WTC11 (cell line): Measurements from ENCODE around the gene PIGS. TPM values are rescaled to one million over a fixed set of nuclear protein-coding genes. Genes with fewer than 3 reads are reported as not detected.

Source experiments
- ATAC-seq: fragments of 200-7000 bp; cut with Tn5 transposase; 2 replicates; pipeline ENCODE4 v1.10.0; 2021; ENCODE audit warnings: mild to moderate bottlenecking, moderate library complexity
- CTCF ChIA-PET: fragments of 300-600 bp; sonication (Branson Sonifier 250); formaldehyde crosslinking; loops from one replicate; lab custom pipeline; 2021; ENCODE audit warnings: antibody characterized with exemption; lab: Charles Lee
- POLR2A ChIA-PET: fragments of 350-600 bp; sonication (Branson Sonifier 250); formaldehyde crosslinking; loops from one replicate; lab custom pipeline; 2021; ENCODE audit warnings: antibody characterized with exemption; lab: Charles Lee
- DNase-seq: peaks from one replicate; pipeline ENCODE4 v3.0.0; 2021; ENCODE audit warnings: low spot score
- H3K27ac Mint-ChIP-seq: 2 replicates; pipeline ENCODE4 v1.8.0; 2021; ENCODE audit warnings: mixed read lengths
- H3K27me3 Mint-ChIP-seq: 2 replicates; pipeline ENCODE4 v1.8.0; 2021; ENCODE audit warnings: low read depth, mild to moderate bottlenecking, moderate library complexity, mixed read lengths
- H3K36me3 Mint-ChIP-seq: 2 replicates; pipeline ENCODE4 v1.8.0; 2021; ENCODE audit warnings: mixed read lengths
- H3K4me1 Mint-ChIP-seq: 2 replicates; pipeline ENCODE4 v1.8.0; 2022; ENCODE audit warnings: mixed read lengths
- H3K4me3 Mint-ChIP-seq: 2 replicates; pipeline ENCODE4 v1.8.0; 2021; ENCODE audit warnings: mild to moderate bottlenecking, moderate library complexity, mixed read lengths
- H3K9me3 Mint-ChIP-seq: 2 replicates; pipeline ENCODE4 v1.8.0; 2021; ENCODE audit warnings: mixed read lengths
- ATF1 ChIP-seq: sonication (generic); formaldehyde crosslinking; IDR thresholded peaks from 2 replicates; pipeline ENCODE4 v1.8.1; 2023; ENCODE audit warnings: mild to moderate bottlenecking, moderate library complexity, missing genetic modification reagents
- ATF3 ChIP-seq: sonication (generic); formaldehyde crosslinking; conservative IDR thresholded peaks from 2 replicates; pipeline ENCODE4 v1.8.1; 2022; ENCODE audit warnings: mild to moderate bottlenecking, missing genetic modification reagents
- CBFB ChIP-seq: sonication (generic); formaldehyde crosslinking; IDR thresholded peaks from 2 replicates; pipeline ENCODE4 v1.8.1; 2022; ENCODE audit warnings: mild to moderate bottlenecking, low read depth, missing genetic modification reagents
- CTCF ChIP-seq: fragments of 200-600 bp; IDR thresholded peaks from 2 replicates; pipeline ENCODE4 v1.8.0; 2022; ENCODE audit warnings: antibody characterized with exemption
- FOXK1 ChIP-seq: sonication (generic); formaldehyde crosslinking; IDR thresholded peaks from 2 replicates; pipeline ENCODE4 v1.8.0; 2022; ENCODE audit warnings: mild to moderate bottlenecking, moderate library complexity, missing genetic modification reagents
- GRHL2 ChIP-seq: fragments of 250-450 bp; sonication (Bioruptor Pico); IDR thresholded peaks from 2 replicates; pipeline ENCODE4 v1.8.0; 2022; ENCODE audit warnings: mild to moderate bottlenecking, moderate library complexity; ENCODE audit not compliant: insufficient replicate concordance, severe bottlenecking
- IRF1 ChIP-seq: sonication (generic); formaldehyde crosslinking; IDR thresholded peaks from 2 replicates; pipeline ENCODE4 v1.8.0; 2023; ENCODE audit warnings: missing genetic modification reagents
- KAT7 ChIP-seq: sonication (generic); formaldehyde crosslinking; IDR thresholded peaks from 2 replicates; pipeline ENCODE4 v1.8.1; 2023; ENCODE audit warnings: missing genetic modification reagents, mild to moderate bottlenecking, borderline replicate concordance
- MLX ChIP-seq: sonication (generic); formaldehyde crosslinking; IDR thresholded peaks from 2 replicates; pipeline ENCODE4 v1.8.1; 2023; ENCODE audit warnings: mild to moderate bottlenecking, missing genetic modification reagents, moderate library complexity
- MXD4 ChIP-seq: fragments of 250-450 bp; sonication (Bioruptor Pico); IDR thresholded peaks from 2 replicates; pipeline ENCODE4 v1.8.0; 2021; ENCODE audit warnings: mild to moderate bottlenecking, moderate library complexity, borderline replicate concordance
- NFYB ChIP-seq: sonication (generic); formaldehyde crosslinking; conservative IDR thresholded peaks from 2 replicates; pipeline ENCODE4 v1.8.0; 2022; ENCODE audit warnings: low read depth, missing genetic modification reagents
- PREB ChIP-seq: sonication (generic); formaldehyde crosslinking; IDR thresholded peaks from 2 replicates; pipeline ENCODE4 v1.8.1; 2022; ENCODE audit warnings: mild to moderate bottlenecking, missing genetic modification reagents, moderate library complexity, borderline replicate concordance
- SMAD4 ChIP-seq: sonication (generic); formaldehyde crosslinking; IDR thresholded peaks from 2 replicates; pipeline ENCODE4 v1.8.0; 2022; ENCODE audit warnings: mild to moderate bottlenecking, missing genetic modification reagents
- TCF7 ChIP-seq: sonication (generic); formaldehyde crosslinking; IDR thresholded peaks from 2 replicates; pipeline ENCODE4 v1.8.0; 2022; ENCODE audit warnings: mild to moderate bottlenecking, low read depth, missing genetic modification reagents, moderate library complexity
- TEAD1 ChIP-seq: sonication (generic); formaldehyde crosslinking; IDR thresholded peaks from 2 replicates; pipeline ENCODE4 v1.8.0; 2022; ENCODE audit warnings: mild to moderate bottlenecking, missing genetic modification reagents
- TEAD4 ChIP-seq: sonication (generic); formaldehyde crosslinking; IDR thresholded peaks from 2 replicates; pipeline ENCODE4 v1.8.0; 2022; ENCODE audit warnings: mild to moderate bottlenecking, missing genetic modification reagents
- TP53 ChIP-seq: sonication (generic); formaldehyde crosslinking; IDR thresholded peaks from 2 replicates; pipeline ENCODE4 v1.8.1; 2023; ENCODE audit warnings: mild to moderate bottlenecking, missing genetic modification reagents
- ZNF138 ChIP-seq: sonication (generic); formaldehyde crosslinking; conservative IDR thresholded peaks from 2 replicates; pipeline ENCODE4 v1.8.1; 2022; ENCODE audit warnings: mild to moderate bottlenecking, moderate library complexity, missing genetic modification reagents
- ZNF219 ChIP-seq: sonication (generic); formaldehyde crosslinking; IDR thresholded peaks from 2 replicates; pipeline ENCODE4 v1.8.0; 2023; ENCODE audit warnings: missing genetic modification reagents, mild to moderate bottlenecking, borderline replicate concordance
- total RNA-seq: library from RNA; stranded (reverse); gene quantifications from 3 replicates; pipeline ENCODE4 v1.2.3, GENCODE V29; 2021

The PIGS gene
- total RNA-seq, 1 experiment from 2014 or later, result 50.6 TPM

- TF ChIP-seq SMAD4 (CRISPR knock-in tag), result no peak
- no peak for TF ChIP-seq CTCF
- TF ChIP-seq GRHL2 (CRISPR knock-in tag), result no peak
These were observed 25.4 kb downstream of the PIGS start (continued) for GRCh38 chr17:28545787-28546415.

- ChIA-PET CTCF (interaction anchor here (0.8 to 5.2 kb wide), 3 partner anchors 31 to 129 kb away, joined by 3 to 26 read pairs (median 4); partner anchors contain the start of gene ALDOC), POLR2A (interaction anchor here (1.2 kb wide), 1 partner anchor 9 kb away, joined by 3 read pairs; no protein-coding TSS in a partner anchor)
- TF ChIP-seq IRF1, result no peak
- TF ChIP-seq ZNF138 (CRISPR knock-in tag), result no peak
- no peak for TF ChIP-seq GRHL2 (CRISPR knock-in tag)
- TF ChIP-seq FOXK1 (CRISPR knock-in tag), result no peak
- TF ChIP-seq ZNF219 (CRISPR knock-in tag), result no peak
- TF ChIP-seq NFYB (CRISPR knock-in tag), result no peak
- no peak for TF ChIP-seq MLX
- TF ChIP-seq CBFB (CRISPR knock-in tag), result no peak
- TF ChIP-seq PREB (CRISPR knock-in tag), result no peak
- TF ChIP-seq TEAD1 (CRISPR knock-in tag), result no peak
- no peak for TF ChIP-seq KAT7
- no peak for TF ChIP-seq ATF3
- no peak for TF ChIP-seq MXD4 (CRISPR knock-in tag)
- no peak for TF ChIP-seq TEAD4
- TF ChIP-seq ATF1 (CRISPR knock-in tag), result no peak
- TF ChIP-seq TCF7 (CRISPR knock-in tag), result no peak
- no peak for TF ChIP-seq TP53 (CRISPR knock-in tag)
- no peak for TF ChIP-seq CTCF
- no peaks in the 10 kb centered on the region for H3K36me3 Mint-ChIP-seq
- ATAC-seq (no peak), DNase-seq (no peak)
- H3K27me3 Mint-ChIP-seq, result no peaks in the 10 kb centered on the region
- peaks cover 25% of the 10 kb centered on the region for H3K4me1 Mint-ChIP-seq
- H3K27ac Mint-ChIP-seq, result peak overlapping the region; percentile 38
- H3K4me3 Mint-ChIP-seq, result no peak overlapping the region
- no peaks in the 10 kb centered on the region for H3K9me3 Mint-ChIP-seq
These were observed 26.2 kb downstream of the PIGS start for GRCh38 chr17:28545141-28545503.
